NT2/D1 (cell line): Measurements from ENCODE around the gene MECR.

Experiments
- DNase-seq: peaks from one replicate; pipeline ENCODE4 v3.0.0-alpha.2; 2011; ENCODE audit warnings: low read depth, low spot score
- H3K27me3 ChIP-seq: 2 replicates; pipeline ENCODE4 v1.6.0; 2011; ENCODE audit warnings: mild to moderate bottlenecking; ENCODE audit not compliant: insufficient read length, insufficient read depth
- H3K36me3 ChIP-seq: 2 replicates; pipeline ENCODE4 v1.6.1; 2011; ENCODE audit warnings: mild to moderate bottlenecking, low read length, mixed read lengths; ENCODE audit not compliant: insufficient read depth, insufficient read length
- H3K4me1 ChIP-seq: 2 replicates; pipeline ENCODE4 v1.5.1; 2011; ENCODE audit not compliant: insufficient read depth, insufficient read length
- H3K4me3 ChIP-seq: 2 replicates; pipeline ENCODE4 v1.5.1; 2011; ENCODE audit warnings: low read depth; ENCODE audit not compliant: insufficient read length
- H3K9ac ChIP-seq: 2 replicates; pipeline ENCODE4 v1.6.0; 2011; ENCODE audit warnings: low read depth; ENCODE audit not compliant: insufficient read length
- H3K9me3 ChIP-seq: 2 replicates; pipeline ENCODE4 v1.5.1; 2011; ENCODE audit warnings: mild to moderate bottlenecking, low read length; ENCODE audit not compliant: insufficient read depth
- SUZ12 ChIP-seq: IDR thresholded peaks from 2 replicates; pipeline ENCODE4 v1.6.1; 2011; ENCODE audit not compliant: insufficient read length, insufficient read depth; ENCODE audit errors: extremely low read depth
- YY1 ChIP-seq: IDR thresholded peaks from 2 replicates; pipeline ENCODE4 v1.6.1; 2011; ENCODE audit not compliant: insufficient read length, insufficient read depth
- ZNF274 ChIP-seq: IDR thresholded peaks from 2 replicates; pipeline ENCODE4 v1.6.1; 2011; ENCODE audit warnings: mild to moderate bottlenecking, low read depth, low read length

MECR gene, protein sequence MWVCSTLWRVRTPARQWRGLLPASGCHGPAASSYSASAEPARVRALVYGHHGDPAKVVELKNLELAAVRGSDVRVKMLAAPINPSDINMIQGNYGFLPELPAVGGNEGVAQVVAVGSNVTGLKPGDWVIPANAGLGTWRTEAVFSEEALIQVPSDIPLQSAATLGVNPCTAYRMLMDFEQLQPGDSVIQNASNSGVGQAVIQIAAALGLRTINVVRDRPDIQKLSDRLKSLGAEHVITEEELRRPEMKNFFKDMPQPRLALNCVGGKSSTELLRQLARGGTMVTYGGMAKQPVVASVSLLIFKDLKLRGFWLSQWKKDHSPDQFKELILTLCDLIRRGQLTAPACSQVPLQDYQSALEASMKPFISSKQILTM

DNA sequence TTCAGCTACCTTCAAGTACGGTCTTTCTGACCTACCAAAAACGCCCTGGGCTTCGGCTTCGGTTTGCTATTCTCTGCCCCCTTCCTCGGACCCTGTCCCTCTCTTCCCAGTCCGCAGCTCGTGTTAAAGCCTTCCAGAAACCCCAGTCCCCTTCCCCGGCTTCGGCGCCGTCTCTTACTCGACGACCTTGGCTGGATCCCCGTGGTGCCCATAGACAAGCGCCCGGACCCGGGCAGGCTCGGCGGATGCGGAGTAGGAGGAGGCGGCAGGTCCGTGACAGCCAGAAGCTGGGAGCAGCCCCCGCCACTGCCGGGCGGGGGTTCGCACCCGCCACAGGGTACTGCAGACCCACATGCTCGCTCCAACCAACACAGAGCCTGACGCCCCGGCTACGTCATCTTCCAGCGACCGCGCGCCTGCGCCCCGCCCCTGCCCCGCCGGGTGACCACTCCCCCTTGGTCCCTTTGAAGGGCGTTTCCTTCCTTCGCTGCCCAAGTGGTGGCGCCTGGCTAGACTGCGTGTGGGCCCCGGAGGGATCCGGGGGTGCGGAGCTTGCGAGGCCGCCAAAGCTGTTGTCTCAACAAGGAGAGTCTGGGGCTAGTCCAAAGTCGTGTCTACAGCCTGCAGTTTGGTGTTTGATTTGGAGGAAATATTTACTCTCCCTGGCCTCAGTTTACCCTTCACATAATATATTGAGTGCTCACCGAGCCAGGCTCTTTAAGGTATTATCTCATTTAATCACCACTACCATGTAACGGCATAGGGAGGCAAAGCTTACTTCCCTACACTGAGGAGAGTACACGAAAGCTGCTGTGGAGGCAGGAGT is at the start of gene MECR:
TSS of gene MECR (minus strand) at position 382 of the 826 bp plus-strand sequence. CDS start at position 354, 28 bp downstream.
- Histone ChIP-seq H3K9ac (peak within 1 kb of the TSS; percentile 81), H3K9me3 (no peaks in the 10 kb centered on the region), H3K4me1 (no peaks in the 10 kb centered on the region), H3K36me3 (peaks cover 12% of the 10 kb centered on the region), H3K27me3 (peaks cover 31% of the 10 kb centered on the region), H3K4me3 (peak within 1 kb of the TSS; percentile 65)
- peak; percentile 95 for DNase-seq
- TF ChIP-seq YY1 (no peak), SUZ12 (no peak), ZNF274 (no peak)

DNA sequence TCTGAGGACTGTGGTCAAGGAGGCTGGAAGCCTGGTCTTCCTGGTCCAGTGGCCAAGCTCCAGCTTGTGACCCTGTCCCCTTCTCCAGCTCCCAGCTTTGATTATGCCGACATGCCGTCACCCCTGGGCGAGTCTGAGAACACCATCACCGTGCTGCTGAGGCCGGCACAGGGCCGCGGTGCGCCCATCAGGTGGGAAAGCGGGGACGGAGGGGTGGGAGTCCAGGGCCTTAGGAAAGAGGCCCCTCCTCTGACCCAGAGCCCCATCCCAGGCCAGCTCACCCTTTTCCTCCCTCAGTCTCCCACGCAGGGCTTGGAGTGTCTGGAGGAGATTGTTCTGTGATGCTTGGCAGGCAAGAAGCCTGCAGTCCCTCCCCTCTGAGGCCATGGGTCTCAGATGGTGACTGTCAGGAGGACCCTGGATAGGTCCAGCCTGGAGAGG is 49.2 kb upstream of the MECR start:
- DNase-seq, result no peak
- Histone ChIP-seq H3K4me1 (peaks cover 32% of the 10 kb centered on the region), H3K27me3 (no peaks in the 10 kb centered on the region), H3K9ac (no peak overlapping the region), H3K36me3 (peaks cover 30% of the 10 kb centered on the region), H3K9me3 (no peaks in the 10 kb centered on the region), H3K4me3 (no peak overlapping the region)
- no peak for TF ChIP-seq ZNF274
- TF ChIP-seq SUZ12, result no peak
- TF ChIP-seq YY1, result no peak

DNA sequence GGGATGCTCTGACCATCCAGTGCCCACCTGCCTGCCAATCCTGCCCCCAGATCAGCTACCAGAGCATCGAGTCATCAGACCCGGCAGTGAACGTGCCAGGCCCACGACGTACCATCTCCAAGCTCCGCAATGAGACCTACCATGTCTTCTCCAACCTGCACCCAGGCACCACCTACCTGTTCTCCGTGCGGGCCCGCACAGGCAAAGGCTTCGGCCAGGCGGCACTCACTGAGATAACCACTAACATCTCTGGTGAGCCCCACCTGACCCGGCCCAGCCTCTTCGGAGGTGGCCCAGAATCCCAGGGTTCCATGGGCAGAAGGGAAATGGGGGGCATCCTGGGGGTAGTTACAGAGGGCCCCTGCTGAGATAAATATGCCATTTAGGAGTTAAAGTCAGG is 48.7 kb upstream of the MECR start:
- H3K4me1 ChIP-seq, result peaks cover 27% of the 10 kb centered on the region
- H3K36me3 ChIP-seq, result peaks cover 25% of the 10 kb centered on the region
- H3K27me3 ChIP-seq, result no peaks in the 10 kb centered on the region
- no peaks in the 10 kb centered on the region for H3K9me3 ChIP-seq
- TF ChIP-seq YY1 (no peak), ZNF274 (no peak), SUZ12 (no peak)
- no peak overlapping the region for H3K9ac ChIP-seq
- DNase-seq, result no peak
- H3K4me3 ChIP-seq, result no peak overlapping the region

DNA sequence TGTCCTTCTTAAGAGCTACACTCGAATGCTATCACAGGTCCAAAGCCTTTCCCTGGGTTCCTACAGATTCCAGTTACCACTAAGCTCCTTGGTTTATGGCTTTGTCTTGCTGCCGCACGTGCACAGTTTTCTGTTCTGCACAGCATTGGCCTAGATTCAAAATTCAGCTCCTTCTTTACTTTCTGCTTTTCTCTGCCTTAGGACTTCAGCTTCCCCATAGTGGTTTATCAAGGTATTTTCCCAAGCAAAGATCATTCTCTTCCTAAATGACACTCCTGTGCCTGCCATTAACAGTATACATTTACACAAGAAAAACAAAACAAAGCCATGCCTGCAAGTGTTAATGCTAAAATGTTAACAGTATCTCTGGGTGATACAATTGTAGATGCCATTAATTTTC is 47.4 kb upstream of the MECR start:
- Histone ChIP-seq H3K4me3 (no peak overlapping the region), H3K9me3 (no peaks in the 10 kb centered on the region), H3K36me3 (peaks cover 23% of the 10 kb centered on the region), H3K27me3 (no peaks in the 10 kb centered on the region), H3K9ac (no peak overlapping the region), H3K4me1 (peaks cover 19% of the 10 kb centered on the region)
- no peak for TF ChIP-seq ZNF274
- TF ChIP-seq YY1, result no peak
- TF ChIP-seq SUZ12, result no peak
- DNase-seq, result no peak

DNA sequence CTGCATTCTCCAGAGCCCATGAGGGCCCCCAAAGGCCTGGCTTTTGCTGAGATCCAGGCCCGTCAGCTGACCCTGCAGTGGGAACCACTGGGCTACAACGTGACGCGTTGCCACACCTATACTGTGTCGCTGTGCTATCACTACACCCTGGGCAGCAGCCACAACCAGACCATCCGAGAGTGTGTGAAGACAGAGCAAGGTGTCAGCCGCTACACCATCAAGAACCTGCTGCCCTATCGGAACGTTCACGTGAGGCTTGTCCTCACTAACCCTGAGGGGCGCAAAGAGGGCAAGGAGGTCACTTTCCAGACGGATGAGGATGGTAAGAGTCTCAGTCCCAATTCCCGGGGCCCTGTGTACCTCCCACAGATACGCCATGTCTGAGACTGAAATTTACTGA is 44.7 kb upstream of the MECR start:
- TF ChIP-seq SUZ12 (no peak), YY1 (no peak), ZNF274 (no peak)
- no peak for DNase-seq
- Histone ChIP-seq H3K36me3 (peaks cover 23% of the 10 kb centered on the region), H3K9ac (no peak overlapping the region), H3K4me1 (peaks cover 15% of the 10 kb centered on the region), H3K9me3 (no peaks in the 10 kb centered on the region), H3K4me3 (no peak overlapping the region), H3K27me3 (no peaks in the 10 kb centered on the region)

DNA sequence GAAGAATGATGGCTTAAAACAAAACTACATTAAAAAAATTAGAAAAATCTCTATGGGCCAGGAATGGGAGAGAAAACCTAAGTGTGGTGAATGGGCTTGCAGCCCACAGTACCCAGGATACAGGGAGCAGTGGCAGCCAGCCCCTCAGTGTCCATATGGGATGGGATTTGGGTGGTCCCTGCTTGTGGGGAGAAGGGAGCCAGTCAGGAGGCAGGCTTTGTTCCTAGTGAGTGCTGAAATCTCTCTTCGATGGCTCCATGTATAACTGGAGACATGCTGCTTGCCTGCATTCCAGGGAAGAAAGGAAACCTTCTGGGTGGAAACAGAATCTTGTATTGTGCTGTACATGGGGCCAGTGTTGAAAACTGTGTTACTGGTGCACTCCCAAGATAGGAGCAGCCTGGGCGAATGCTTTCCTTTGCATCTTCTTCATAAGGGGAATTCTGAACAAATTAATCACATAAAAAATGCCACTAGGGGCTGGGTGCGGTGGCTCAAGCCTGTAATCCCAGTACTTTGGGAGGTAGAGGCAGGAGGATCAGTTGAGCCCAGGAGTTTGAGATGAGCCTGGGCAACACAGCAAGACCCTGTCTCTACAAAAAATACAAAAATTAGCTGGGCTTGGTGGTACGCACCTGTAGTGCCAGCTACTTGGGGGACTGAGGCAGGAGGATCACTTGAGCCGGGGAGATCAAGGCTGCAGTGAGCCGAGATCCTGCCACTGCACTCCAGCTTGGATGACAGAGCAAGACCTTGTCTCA is 41.6 kb upstream of the MECR start:
- Histone ChIP-seq H3K4me3 (no peak overlapping the region), H3K36me3 (peaks cover 12% of the 10 kb centered on the region), H3K9ac (peak overlapping the region; percentile 37), H3K27me3 (no peaks in the 10 kb centered on the region), H3K4me1 (peaks cover 15% of the 10 kb centered on the region), H3K9me3 (no peaks in the 10 kb centered on the region)
- TF ChIP-seq SUZ12 (no peak), ZNF274 (no peak), YY1 (no peak)
- DNase-seq, result no peak

DNA sequence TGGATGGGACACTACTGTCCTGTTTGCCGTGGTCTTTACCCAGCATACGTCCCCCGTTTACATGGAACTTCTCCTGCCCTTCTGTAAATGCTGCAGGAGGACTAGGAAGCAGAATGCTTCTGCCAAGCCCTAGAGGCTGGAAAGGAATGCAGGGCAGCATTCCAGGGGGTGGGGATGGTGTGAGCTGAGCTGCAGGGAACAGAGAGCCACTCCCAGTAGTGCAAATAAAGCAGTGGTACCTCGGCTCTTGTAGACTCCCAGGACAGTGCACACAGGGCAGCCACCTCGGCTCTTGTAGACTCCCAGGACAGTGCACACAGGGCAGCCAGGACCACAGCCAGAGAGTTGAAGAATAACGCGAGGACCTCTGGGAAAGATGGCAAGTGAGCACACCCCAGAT is 41.0 kb upstream of the MECR start:
- Histone ChIP-seq H3K4me3 (no peak overlapping the region), H3K27me3 (no peaks in the 10 kb centered on the region), H3K36me3 (peaks cover 12% of the 10 kb centered on the region), H3K4me1 (peaks cover 16% of the 10 kb centered on the region), H3K9me3 (no peaks in the 10 kb centered on the region), H3K9ac (peak overlapping the region; percentile 37)
- peak; percentile 89 for DNase-seq
- TF ChIP-seq SUZ12 (no peak), ZNF274 (no peak), YY1 (no peak)
